GM21619 (cell line): Measurements from ENCODE around the gene SPATA13.

ENCODE experiments used
- ATAC-seq: cut with Tn5 transposase; IDR thresholded peaks from one replicate; pipeline ENCODE4 v1.9.1; 2021; ENCODE audit not compliant: unreplicated experiment

SPATA13 gene

GRCh38 chr13:24220086-24220703 is 59.7 kb downstream of the SPATA13 start:
- ATAC-seq = no peak

GRCh38 chr13:24221007-24221406 is 60.5 kb downstream of the SPATA13 start:
- no peak for ATAC-seq

- no peak for ATAC-seq
These were observed 62.2 kb downstream of the SPATA13 start for GRCh38 chr13:24222756-24223155.

- peak; percentile 60 for ATAC-seq
These were observed 63.1 kb downstream of the SPATA13 start for GRCh38 chr13:24223341-24224231.

- no peak for ATAC-seq
These were observed 63.7 kb downstream of the SPATA13 start for GRCh38 chr13:24224232-24224680.

- ATAC-seq = no peak
These were observed 64.5 kb downstream of the SPATA13 start for GRCh38 chr13:24225062-24225461.

GRCh38 chr13:24225930-24226329 is 65.4 kb downstream of the SPATA13 start:
- no peak for ATAC-seq

- no peak for ATAC-seq
These were observed 66.2 kb downstream of the SPATA13 start for GRCh38 chr13:24226762-24227161.

- no peak for ATAC-seq
These were observed 68.4 kb downstream of the SPATA13 start for GRCh38 chr13:24228852-24229458.

- no peak for ATAC-seq
These were observed 70.0 kb downstream of the SPATA13 start for GRCh38 chr13:24230428-24231072.

GRCh38 chr13:24231377-24231776 is 70.9 kb downstream of the SPATA13 start:
- no peak for ATAC-seq

GRCh38 chr13:24232037-24232436 is 71.5 kb downstream of the SPATA13 start:
- ATAC-seq = no peak

- ATAC-seq = no peak
These were observed 72.0 kb downstream of the SPATA13 start for GRCh38 chr13:24232474-24232873.

GRCh38 chr13:24233351-24233901 is 72.9 kb downstream of the SPATA13 start:
- ATAC-seq = no peak

- no peak for ATAC-seq
These were observed 73.8 kb downstream of the SPATA13 start for GRCh38 chr13:24234200-24234915.

GRCh38 chr13:24237356-24237755 is 76.8 kb downstream of the SPATA13 start:
- ATAC-seq = no peak

GRCh38 chr13:24241336-24241735 is 80.8 kb downstream of the SPATA13 start:
- ATAC-seq = no peak

GRCh38 chr13:24242100-24242499 is 81.6 kb downstream of the SPATA13 start:
- ATAC-seq = no peak

GRCh38 chr13:24243302-24243701 is 82.8 kb downstream of the SPATA13 start:
- no peak for ATAC-seq

- no peak for ATAC-seq
These were observed 84.3 kb downstream of the SPATA13 start for GRCh38 chr13:24244802-24245201.
